HFF-Myc (cell line): ENCODE data around the gene SCAP.
"Not testable (repeated sequence)": the region's sequence is repeated elsewhere in the genome, so short reads cannot be mapped to it uniquely, and the experiment has no call there.

ENCODE experiments used
- DNase-seq: peaks from one replicate; pipeline ENCODE4 v3.0.0-alpha.2; 2011; ENCODE audit warnings: low read depth; ENCODE audit errors: extremely low read depth
- H3K4me3 ChIP-seq: replicated peaks from 2 replicates; pipeline ENCODE4 v1.5.1; 2011; ENCODE audit warnings: low read depth, mild to moderate bottlenecking, control low read depth, low read length
- TF ChIP-seq, protein P1 (sequence below): IDR thresholded peaks from 2 replicates; pipeline ENCODE4 v1.5.1; 2012; ENCODE audit warnings: mild to moderate bottlenecking, low read depth, low read length, control low read depth; ENCODE audit errors: missing control alignments

SCAP gene

GRCh38 chr3:47464588-47464987 lies 11.2 kb downstream of the SCAP start:
- no peak for DNase-seq
- no peak overlapping the region for H3K4me3 ChIP-seq
- TF ChIP-seq, protein P1, sequence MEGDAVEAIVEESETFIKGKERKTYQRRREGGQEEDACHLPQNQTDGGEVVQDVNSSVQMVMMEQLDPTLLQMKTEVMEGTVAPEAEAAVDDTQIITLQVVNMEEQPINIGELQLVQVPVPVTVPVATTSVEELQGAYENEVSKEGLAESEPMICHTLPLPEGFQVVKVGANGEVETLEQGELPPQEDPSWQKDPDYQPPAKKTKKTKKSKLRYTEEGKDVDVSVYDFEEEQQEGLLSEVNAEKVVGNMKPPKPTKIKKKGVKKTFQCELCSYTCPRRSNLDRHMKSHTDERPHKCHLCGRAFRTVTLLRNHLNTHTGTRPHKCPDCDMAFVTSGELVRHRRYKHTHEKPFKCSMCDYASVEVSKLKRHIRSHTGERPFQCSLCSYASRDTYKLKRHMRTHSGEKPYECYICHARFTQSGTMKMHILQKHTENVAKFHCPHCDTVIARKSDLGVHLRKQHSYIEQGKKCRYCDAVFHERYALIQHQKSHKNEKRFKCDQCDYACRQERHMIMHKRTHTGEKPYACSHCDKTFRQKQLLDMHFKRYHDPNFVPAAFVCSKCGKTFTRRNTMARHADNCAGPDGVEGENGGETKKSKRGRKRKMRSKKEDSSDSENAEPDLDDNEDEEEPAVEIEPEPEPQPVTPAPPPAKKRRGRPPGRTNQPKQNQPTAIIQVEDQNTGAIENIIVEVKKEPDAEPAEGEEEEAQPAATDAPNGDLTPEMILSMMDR: no peak

GRCh38 chr3:47459534-47460085 lies 16.1 kb downstream of the SCAP start:
- not testable (repeated sequence) for H3K4me3 ChIP-seq, DNase-seq

DNA sequence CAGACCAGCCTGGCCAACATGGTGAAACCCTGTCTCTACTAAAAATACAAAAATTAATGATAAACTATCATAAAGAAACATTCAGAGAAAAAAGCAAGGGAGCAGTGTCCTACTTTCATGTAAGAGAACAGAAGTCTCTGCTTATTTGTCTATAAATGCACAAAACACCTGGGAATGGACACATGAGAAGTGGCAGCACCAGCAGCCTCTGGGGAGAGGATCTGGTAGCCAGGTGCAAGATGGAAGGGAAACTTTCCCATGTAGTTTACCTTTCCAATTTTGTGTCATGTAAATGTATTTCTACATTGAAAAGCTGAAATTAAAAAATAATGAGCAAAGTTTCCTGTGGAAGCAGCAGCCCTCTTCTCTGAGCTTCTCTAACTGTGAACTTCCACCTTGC lies 18.8 kb downstream of the SCAP start:
- no peak overlapping the region for H3K4me3 ChIP-seq
- TF ChIP-seq, protein P1: no peak
- no peak for DNase-seq

DNA sequence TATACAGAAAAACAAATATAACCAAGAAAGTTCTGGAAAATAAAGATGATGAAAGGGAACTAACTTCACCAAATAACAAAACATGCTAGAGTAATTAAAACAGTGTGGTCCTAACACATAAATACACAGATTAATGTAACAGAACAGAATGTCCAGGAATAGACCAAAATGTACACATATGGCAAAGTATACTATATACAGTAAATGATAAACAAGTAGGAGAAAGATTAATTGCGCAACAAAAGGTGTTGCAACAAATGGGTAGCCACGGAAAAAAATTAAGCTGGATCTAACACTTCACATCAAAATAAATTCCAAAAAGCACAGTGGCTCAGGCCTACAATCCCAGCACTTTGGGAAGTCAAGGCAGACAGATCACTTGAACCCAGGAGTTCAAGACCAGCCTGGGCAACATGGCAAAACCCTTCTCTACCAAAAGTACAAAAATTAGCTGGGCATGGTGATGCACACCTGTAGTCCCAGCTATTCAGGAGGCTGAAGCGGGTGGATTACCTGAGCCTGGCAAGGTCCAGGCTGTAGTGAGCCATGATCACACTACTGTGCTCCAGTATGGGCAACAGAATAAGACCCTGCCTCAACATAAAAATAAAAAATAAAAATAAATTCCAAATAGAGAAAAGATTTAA lies 19.8 kb downstream of the SCAP start:
- TF ChIP-seq, protein P1: no peak
- no peak overlapping the region for H3K4me3 ChIP-seq
- DNase-seq: no peak

GRCh38 chr3:47452453-47453215 lies 23.1 kb downstream of the SCAP start:
- TF ChIP-seq, protein P1: no peak
- no peak for DNase-seq
- H3K4me3 ChIP-seq: no peak overlapping the region

DNA sequence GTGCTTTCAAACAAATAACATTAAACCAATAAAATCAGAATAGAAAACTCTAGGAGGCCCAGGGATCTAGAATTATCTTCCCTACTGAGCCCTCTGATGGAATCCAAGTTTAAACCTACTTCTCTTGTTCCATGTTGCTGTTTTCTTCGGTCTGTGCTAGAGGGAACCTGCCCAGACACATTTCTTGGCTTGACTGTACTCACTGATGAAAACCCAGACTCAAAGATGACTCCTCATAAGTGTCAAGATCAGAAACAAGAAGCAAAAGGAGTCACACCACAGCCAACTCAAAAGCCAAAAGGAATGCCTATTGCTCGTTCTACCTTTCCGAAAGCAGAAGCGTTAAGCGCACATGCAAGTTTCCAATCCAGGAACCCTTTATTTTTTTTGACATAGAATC lies 31.6 kb downstream of the SCAP start:
- no peak overlapping the region for H3K4me3 ChIP-seq
- DNase-seq: no peak
- TF ChIP-seq, protein P1: no peak

DNA sequence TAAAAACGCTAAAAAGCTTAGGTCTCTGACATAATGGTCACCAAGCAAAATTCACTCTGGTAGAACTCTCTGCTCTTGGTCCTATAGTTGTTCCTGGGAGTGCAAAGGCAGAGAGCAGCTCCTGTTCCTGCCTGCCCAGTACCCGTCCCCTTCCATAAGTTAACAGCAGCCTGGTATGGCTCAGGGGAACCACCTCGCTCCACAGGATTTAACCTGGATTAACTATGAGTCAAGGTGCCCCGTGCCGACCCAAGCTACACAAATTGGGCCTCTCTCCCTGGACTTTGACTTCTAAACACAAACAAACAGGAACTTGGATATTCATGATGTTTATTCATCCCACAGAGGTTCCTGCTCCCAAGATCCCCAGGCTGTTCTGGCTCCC lies 32.1 kb downstream of the SCAP start:
- DNase-seq: no peak
- TF ChIP-seq, protein P1: no peak
- H3K4me3 ChIP-seq: no peak overlapping the region
